ENCODE data around the gene LPIN1.
"Not testable (repeated sequence)": the region's sequence is repeated elsewhere in the genome, so short reads cannot be mapped to it uniquely, and the experiment has no call there.

The LPIN1 gene

GRCh38 chr2:11847935-11848334 lies 101.5 kb downstream of the LPIN1 start:
- not testable (repeated sequence) for DNase-seq

GRCh38 chr2:11850082-11850481 lies 103.7 kb downstream of the LPIN1 start:
- no peak for DNase-seq

- DNase-seq: no peak
These were observed 106.2 kb downstream of the LPIN1 start for GRCh38 chr2:11852526-11853196.

- DNase-seq: no peak
These were observed 106.8 kb downstream of the LPIN1 start for GRCh38 chr2:11853197-11853588.

- no peak for DNase-seq
These were observed 108.8 kb downstream of the LPIN1 start for GRCh38 chr2:11855064-11855760.

- no peak for DNase-seq
These were observed 109.7 kb downstream of the LPIN1 start for GRCh38 chr2:11856095-11856494.

GRCh38 chr2:11858883-11859282 lies 112.5 kb downstream of the LPIN1 start:
- no peak for DNase-seq

- DNase-seq: not testable (repeated sequence)
These were observed 113.5 kb downstream of the LPIN1 start for GRCh38 chr2:11859975-11860374.

- no peak for DNase-seq
These were observed 114.6 kb downstream of the LPIN1 start for GRCh38 chr2:11861044-11861443.

- no peak for DNase-seq
These were observed 115.6 kb downstream of the LPIN1 start for GRCh38 chr2:11862049-11862448.

- no peak for DNase-seq
These were observed 116.7 kb downstream of the LPIN1 start for GRCh38 chr2:11863103-11863502.

GRCh38 chr2:11863513-11864328 lies 117.3 kb downstream of the LPIN1 start:
- DNase-seq: peak; percentile 74

- DNase-seq: no peak
These were observed 118.3 kb downstream of the LPIN1 start for GRCh38 chr2:11864724-11865123.

GRCh38 chr2:11865378-11865777 lies 118.9 kb downstream of the LPIN1 start:
- no peak for DNase-seq

GRCh38 chr2:11865805-11866204 lies 119.4 kb downstream of the LPIN1 start:
- no peak for DNase-seq

GRCh38 chr2:11866358-11867335 lies 120.2 kb downstream of the LPIN1 start:
- peak; percentile 39 for DNase-seq

GRCh38 chr2:11867926-11868325 lies 121.5 kb downstream of the LPIN1 start:
- DNase-seq: no peak

GRCh38 chr2:11869391-11869991 lies 123.1 kb downstream of the LPIN1 start:
- DNase-seq: no peak

GRCh38 chr2:11870064-11870463 lies 123.6 kb downstream of the LPIN1 start:
- DNase-seq: no peak

- no peak for DNase-seq
These were observed 124.2 kb downstream of the LPIN1 start for GRCh38 chr2:11870584-11870983.

GRCh38 chr2:11871421-11871820 lies 125.0 kb downstream of the LPIN1 start:
- no peak for DNase-seq

Data from stimulated activated CD4-positive, alpha-beta T cell treated with anti-CD3 and anti-CD28 coated beads, Interleukin-4, amount 100 ng/mL, for 24 hours (primary cell).